HFFc6 (cell line): Measurements from ENCODE around the gene PRKAR1B. TPM values are rescaled to one million over a fixed set of nuclear protein-coding genes. Genes with fewer than 3 reads are reported as not detected.

Experiments
- DNase-seq: peaks from one replicate; pipeline ENCODE4 v3.0.0-alpha.2; 2018
- H3K27ac Mint-ChIP-seq: 2 replicates; pipeline ENCODE4 v1.8.0; 2020; ENCODE audit warnings: mild to moderate bottlenecking, mixed read lengths
- H3K27me3 Mint-ChIP-seq: 2 replicates; pipeline ENCODE4 v1.8.0; 2021; ENCODE audit warnings: mild to moderate bottlenecking, moderate library complexity, mixed read lengths; ENCODE audit not compliant: insufficient read depth
- H3K36me3 Mint-ChIP-seq: 2 replicates; pipeline ENCODE4 v1.8.0; 2021; ENCODE audit warnings: low read depth, mixed read lengths
- H3K4me1 Mint-ChIP-seq: 2 replicates; pipeline ENCODE4 v1.8.0; 2020; ENCODE audit warnings: low read depth, mixed read lengths
- H3K4me3 Mint-ChIP-seq: 2 replicates; pipeline ENCODE4 v1.8.0; 2020; ENCODE audit warnings: mild to moderate bottlenecking, moderate library complexity, mixed read lengths
- H3K9me3 Mint-ChIP-seq: 2 replicates; pipeline ENCODE4 v1.8.0; 2020; ENCODE audit warnings: mild to moderate bottlenecking, mixed read lengths
- total RNA-seq, 6 experiments: library from RNA; stranded (reverse); fragmentation: NEBNext Ultra II Directional; extraction: Animal tissue kit (Norgen Biotek cat#: 25700); gene quantifications; 2 replicates in 1 of 6; 3 replicates in 5 of 6; pipeline ENCODE4 v1.2.3, GENCODE V29; 2021
- TF ChIP-seq, protein P1 (sequence below): fragments of 200-600 bp; sonication (generic); IDR thresholded peaks from 2 replicates; pipeline ENCODE4 v1.5.0; 2021; ENCODE audit warnings: antibody characterized with exemption, mild to moderate bottlenecking

The PRKAR1B gene
- total RNA-seq, 6 experiments from 2014 or later: 15.5 to 22.7 (median 17.1) TPM

DNA sequence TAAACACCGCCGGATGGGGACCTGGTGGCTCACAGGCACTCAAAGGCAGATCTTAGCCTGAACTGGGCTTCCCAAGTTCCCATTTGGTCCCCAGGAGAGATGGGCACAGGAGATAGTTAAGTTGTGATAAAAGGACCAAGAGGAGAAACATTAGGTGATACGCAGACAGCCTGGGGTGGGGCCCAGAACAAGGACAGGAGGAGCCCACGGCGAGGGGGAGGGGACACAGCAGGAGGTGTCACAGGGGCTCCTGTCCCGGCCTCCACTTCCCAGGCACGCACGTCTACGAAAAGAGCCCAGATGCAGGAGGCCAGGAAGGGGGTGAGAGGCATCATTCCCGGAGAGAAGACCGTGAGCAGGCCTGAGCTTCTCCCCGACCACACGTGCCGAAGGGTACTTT is 16.9 kb downstream of the PRKAR1B start:
- H3K36me3 Mint-ChIP-seq: peaks cover 4% of the 10 kb centered on the region; the same call in 1 of the 2 replicates
- H3K27ac Mint-ChIP-seq: no peak overlapping the region
- TF ChIP-seq, protein P1, sequence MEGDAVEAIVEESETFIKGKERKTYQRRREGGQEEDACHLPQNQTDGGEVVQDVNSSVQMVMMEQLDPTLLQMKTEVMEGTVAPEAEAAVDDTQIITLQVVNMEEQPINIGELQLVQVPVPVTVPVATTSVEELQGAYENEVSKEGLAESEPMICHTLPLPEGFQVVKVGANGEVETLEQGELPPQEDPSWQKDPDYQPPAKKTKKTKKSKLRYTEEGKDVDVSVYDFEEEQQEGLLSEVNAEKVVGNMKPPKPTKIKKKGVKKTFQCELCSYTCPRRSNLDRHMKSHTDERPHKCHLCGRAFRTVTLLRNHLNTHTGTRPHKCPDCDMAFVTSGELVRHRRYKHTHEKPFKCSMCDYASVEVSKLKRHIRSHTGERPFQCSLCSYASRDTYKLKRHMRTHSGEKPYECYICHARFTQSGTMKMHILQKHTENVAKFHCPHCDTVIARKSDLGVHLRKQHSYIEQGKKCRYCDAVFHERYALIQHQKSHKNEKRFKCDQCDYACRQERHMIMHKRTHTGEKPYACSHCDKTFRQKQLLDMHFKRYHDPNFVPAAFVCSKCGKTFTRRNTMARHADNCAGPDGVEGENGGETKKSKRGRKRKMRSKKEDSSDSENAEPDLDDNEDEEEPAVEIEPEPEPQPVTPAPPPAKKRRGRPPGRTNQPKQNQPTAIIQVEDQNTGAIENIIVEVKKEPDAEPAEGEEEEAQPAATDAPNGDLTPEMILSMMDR: no peak
- peaks cover 5% of the 10 kb centered on the region for H3K27me3 Mint-ChIP-seq
- H3K4me3 Mint-ChIP-seq: no peak overlapping the region
- no peak for DNase-seq
- peaks cover 4% of the 10 kb centered on the region for H3K9me3 Mint-ChIP-seq
- H3K4me1 Mint-ChIP-seq: no peaks in the 10 kb centered on the region

DNA sequence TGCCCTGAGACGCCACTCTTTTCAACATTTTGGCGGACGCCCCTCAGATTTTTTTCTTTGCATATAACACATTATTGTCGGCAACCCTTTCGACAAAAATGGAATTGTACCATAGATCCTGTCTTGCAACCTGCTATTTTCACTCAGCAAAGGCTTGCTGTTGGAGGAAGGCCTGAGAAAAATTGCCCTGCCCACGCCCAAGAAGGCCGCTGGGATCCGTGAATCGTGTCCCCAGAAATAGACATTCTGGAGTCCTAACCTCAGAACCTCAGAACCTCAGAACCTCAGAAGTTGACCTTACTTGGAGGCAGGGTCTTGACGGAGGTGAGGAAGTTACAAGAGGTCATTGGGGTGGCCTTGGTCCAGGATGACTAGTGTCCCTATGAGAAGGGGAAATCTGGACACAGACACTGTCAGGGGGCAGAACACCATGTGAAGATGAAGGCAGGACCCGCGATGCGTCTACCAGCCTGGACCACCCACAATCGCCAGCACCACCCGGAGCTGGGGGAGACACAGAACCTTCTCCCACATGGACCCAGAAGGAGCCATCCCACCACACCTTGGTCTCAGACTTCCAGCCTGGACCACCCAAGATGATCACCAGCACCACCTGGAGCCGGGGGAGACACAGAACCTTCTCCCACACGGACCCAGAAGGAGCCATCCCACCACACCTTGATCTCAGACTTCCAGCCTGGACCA is 19.6 kb downstream of the PRKAR1B start:
- H3K4me1 Mint-ChIP-seq: no peaks in the 10 kb centered on the region
- H3K4me3 Mint-ChIP-seq: no peak overlapping the region
- H3K27ac Mint-ChIP-seq: no peak overlapping the region
- no peaks in the 10 kb centered on the region; the same call in 1 of the 2 replicates for H3K27me3 Mint-ChIP-seq
- TF ChIP-seq, protein P1: no peak
- H3K9me3 Mint-ChIP-seq: peaks cover 4% of the 10 kb centered on the region
- H3K36me3 Mint-ChIP-seq: peaks cover 14% of the 10 kb centered on the region
- DNase-seq: no peak

GRCh38 chr7:706721-707120 is 20.4 kb downstream of the PRKAR1B start:
- no peak for DNase-seq
- no peaks in the 10 kb centered on the region; the same call in 1 of the 2 replicates for H3K27me3 Mint-ChIP-seq
- H3K9me3 Mint-ChIP-seq: peaks cover 4% of the 10 kb centered on the region
- no peak overlapping the region for H3K27ac Mint-ChIP-seq
- no peak overlapping the region for H3K4me3 Mint-ChIP-seq
- TF ChIP-seq, protein P1: no peak
- H3K4me1 Mint-ChIP-seq: no peaks in the 10 kb centered on the region
- peaks cover 14% of the 10 kb centered on the region for H3K36me3 Mint-ChIP-seq

- TF ChIP-seq, protein P1: no peak
- no peaks in the 10 kb centered on the region for H3K4me1 Mint-ChIP-seq
- H3K9me3 Mint-ChIP-seq: peaks cover 4% of the 10 kb centered on the region
- no peak overlapping the region for H3K27ac Mint-ChIP-seq
- DNase-seq: no peak
- no peak overlapping the region for H3K4me3 Mint-ChIP-seq
- H3K36me3 Mint-ChIP-seq: peaks cover 14% of the 10 kb centered on the region
- H3K27me3 Mint-ChIP-seq: no peaks in the 10 kb centered on the region
Observed at GRCh38 chr7:703049-703448, 24.0 kb downstream of the PRKAR1B start.

DNA sequence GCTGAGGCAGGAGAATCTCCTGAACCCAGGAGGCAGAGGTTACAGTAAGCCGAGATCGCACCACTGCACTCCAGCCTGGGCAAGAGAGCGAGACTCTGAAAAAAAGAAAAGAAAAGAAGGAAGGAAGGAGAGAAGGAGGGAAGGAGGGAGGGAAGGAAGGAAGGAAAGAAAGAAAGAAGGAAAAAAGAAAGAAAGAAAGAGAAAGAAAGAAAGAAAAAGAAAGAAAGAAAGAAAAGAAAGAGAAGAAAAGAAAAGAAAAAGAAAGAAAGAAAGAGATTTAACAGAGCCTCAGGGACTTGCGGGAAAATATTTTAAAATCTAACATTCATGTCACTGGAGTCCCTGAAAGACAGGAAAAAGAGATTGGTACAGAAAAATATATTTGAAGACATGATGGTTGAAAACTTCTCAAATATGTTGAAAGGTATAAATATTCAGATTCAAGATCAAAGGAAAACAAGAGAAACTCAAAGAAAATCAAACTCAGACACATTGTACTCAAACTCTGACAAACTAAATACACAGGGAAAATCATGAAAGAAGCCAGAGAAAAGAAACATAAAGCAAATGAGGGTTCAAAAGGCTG is 25.9 kb downstream of the PRKAR1B start:
- TF ChIP-seq, protein P1: no peak
- H3K4me1 Mint-ChIP-seq: no peaks in the 10 kb centered on the region
- no peak for DNase-seq
- no peak overlapping the region for H3K4me3 Mint-ChIP-seq
- H3K27ac Mint-ChIP-seq: no peak overlapping the region
- no peaks in the 10 kb centered on the region for H3K27me3 Mint-ChIP-seq
- peaks cover 14% of the 10 kb centered on the region for H3K36me3 Mint-ChIP-seq
- H3K9me3 Mint-ChIP-seq: peaks cover 4% of the 10 kb centered on the region
